ENCODE results near the gene RREB1.

RREB1 gene

GRCh38 chr6:7077856-7078255 lies 29.9 kb upstream of the RREB1 start:
- Mint-ChIP-seq H3K27me3 (ENCODE audit: low read depth, poor library complexity) (peaks cover 5% of the 10 kb centered on the region), H3K9me3 (no peaks in the 10 kb centered on the region), H3K36me3 (ENCODE audit: low read depth) (no peaks in the 10 kb centered on the region), H3K4me3 (no peak overlapping the region), H3K4me1 (no peaks in the 10 kb centered on the region), H3K27ac (no peak overlapping the region)
- DNase-seq = no peak
- TF ChIP-seq CTCF (IDR thresholded peaks at IDR 0.05) = no peak

GRCh38 chr6:7078856-7079255 lies 28.9 kb upstream of the RREB1 start:
- no peak overlapping the region for H3K4me3 Mint-ChIP-seq
- no peaks in the 10 kb centered on the region for H3K9me3 Mint-ChIP-seq
- no peak overlapping the region for H3K27ac Mint-ChIP-seq
- H3K4me1 Mint-ChIP-seq = no peaks in the 10 kb centered on the region
- no peaks in the 10 kb centered on the region for H3K36me3 Mint-ChIP-seq (ENCODE audit: low read depth)
- DNase-seq = no peak
- no peak for TF ChIP-seq CTCF (IDR thresholded peaks at IDR 0.05)
- peaks cover 5% of the 10 kb centered on the region for H3K27me3 Mint-ChIP-seq (ENCODE audit: low read depth, poor library complexity)

- no peak for DNase-seq
- Mint-ChIP-seq H3K27ac (no peak overlapping the region), H3K4me1 (no peaks in the 10 kb centered on the region), H3K4me3 (no peak overlapping the region), H3K27me3 (ENCODE audit: low read depth, poor library complexity) (peaks cover 5% of the 10 kb centered on the region), H3K9me3 (no peaks in the 10 kb centered on the region), H3K36me3 (ENCODE audit: low read depth) (no peaks in the 10 kb centered on the region)
- TF ChIP-seq CTCF (IDR thresholded peaks at IDR 0.05) = no peak
Measured at GRCh38 chr6:7080311-7080710, 27.4 kb upstream of the RREB1 start.

- H3K27me3 Mint-ChIP-seq (ENCODE audit: low read depth, poor library complexity) = no peaks in the 10 kb centered on the region
- DNase-seq = no peak
- no peak for TF ChIP-seq CTCF (IDR thresholded peaks at IDR 0.05)
- H3K9me3 Mint-ChIP-seq = no peaks in the 10 kb centered on the region
- no peak overlapping the region for H3K4me3 Mint-ChIP-seq
- H3K4me1 Mint-ChIP-seq = peaks cover 22% of the 10 kb centered on the region
- H3K27ac Mint-ChIP-seq = no peak overlapping the region
- H3K36me3 Mint-ChIP-seq (ENCODE audit: low read depth) = no peaks in the 10 kb centered on the region
Measured at GRCh38 chr6:7085911-7086310, 21.9 kb upstream of the RREB1 start.

- H3K9me3 Mint-ChIP-seq = no peaks in the 10 kb centered on the region
- no peak overlapping the region for H3K4me3 Mint-ChIP-seq
- TF ChIP-seq CTCF (IDR thresholded peaks at IDR 0.05) = no peak
- H3K4me1 Mint-ChIP-seq = peaks cover 22% of the 10 kb centered on the region
- H3K36me3 Mint-ChIP-seq (ENCODE audit: low read depth) = no peaks in the 10 kb centered on the region
- no peak overlapping the region for H3K27ac Mint-ChIP-seq
- no peak for DNase-seq
- H3K27me3 Mint-ChIP-seq (ENCODE audit: low read depth, poor library complexity) = no peaks in the 10 kb centered on the region
Measured at GRCh38 chr6:7086488-7086887, 21.3 kb upstream of the RREB1 start.

- no peak for DNase-seq
- H3K27me3 Mint-ChIP-seq (ENCODE audit: low read depth, poor library complexity) = no peaks in the 10 kb centered on the region
- H3K36me3 Mint-ChIP-seq (ENCODE audit: low read depth) = no peaks in the 10 kb centered on the region
- H3K9me3 Mint-ChIP-seq = no peaks in the 10 kb centered on the region
- no peak overlapping the region for H3K27ac Mint-ChIP-seq
- H3K4me3 Mint-ChIP-seq = no peak overlapping the region
- no peak for TF ChIP-seq CTCF (IDR thresholded peaks at IDR 0.05)
- H3K4me1 Mint-ChIP-seq = peaks cover 22% of the 10 kb centered on the region
Measured at GRCh38 chr6:7087066-7087465, 20.7 kb upstream of the RREB1 start.

All from nephron progenitor cell (in vitro differentiated cells).